ENCODE measurements around the gene TBX2. TPM values are rescaled to one million over a fixed set of nuclear protein-coding genes. Genes with fewer than 3 reads are reported as not detected.

TBX2 gene
- total and polyA plus RNA-seq, 2 of the 13 experiments (the other 11 are each of a cell fraction or from before 2014, with no cell fraction given) = 2.8 to 15.3 TPM

DNA sequence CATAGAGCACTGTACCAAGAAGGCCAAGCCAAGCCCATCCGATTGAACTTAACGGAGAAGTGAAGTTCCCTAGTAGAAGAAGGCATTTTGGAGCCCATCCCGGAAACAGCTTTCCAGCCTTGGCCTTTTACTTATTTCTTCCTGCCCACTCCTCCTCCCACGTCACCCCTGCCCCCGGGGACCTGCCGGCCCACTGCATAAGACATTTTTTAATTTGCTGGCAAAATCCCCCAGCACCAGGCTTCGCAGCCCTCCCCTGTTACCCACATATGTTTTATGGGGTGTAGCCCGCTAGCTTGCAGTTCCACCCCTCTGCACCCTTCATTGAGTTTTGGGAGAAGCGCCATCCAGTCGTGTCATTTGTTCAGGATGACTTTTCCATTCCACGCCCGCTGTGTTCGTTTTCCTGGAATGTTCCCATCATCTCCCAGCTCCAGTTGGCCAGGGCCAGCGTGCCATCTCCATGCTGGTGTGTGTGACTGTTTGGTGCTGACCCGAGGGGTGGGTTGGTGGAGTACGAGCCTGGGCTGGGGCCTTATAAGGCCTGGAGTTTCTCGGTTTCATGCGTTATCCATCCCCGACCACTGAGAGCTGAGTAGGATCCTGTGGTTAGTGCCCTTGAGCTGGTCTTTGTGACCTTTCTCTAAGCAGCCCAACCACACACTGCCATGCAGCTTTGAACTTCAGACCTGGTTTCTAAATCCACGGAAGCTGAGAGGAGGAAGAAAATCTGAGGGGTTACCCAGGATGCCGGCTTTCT lies 20.0 kb upstream of the TBX2 start (continued):
- TF ChIP-seq, protein P1, sequence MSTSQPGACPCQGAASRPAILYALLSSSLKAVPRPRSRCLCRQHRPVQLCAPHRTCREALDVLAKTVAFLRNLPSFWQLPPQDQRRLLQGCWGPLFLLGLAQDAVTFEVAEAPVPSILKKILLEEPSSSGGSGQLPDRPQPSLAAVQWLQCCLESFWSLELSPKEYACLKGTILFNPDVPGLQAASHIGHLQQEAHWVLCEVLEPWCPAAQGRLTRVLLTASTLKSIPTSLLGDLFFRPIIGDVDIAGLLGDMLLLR (CRISPR knock-in tag; IDR thresholded peaks at IDR 0.05) = no peak
- TF ChIP-seq PITX1 (CRISPR knock-in tag; IDR thresholded peaks at IDR 0.05) (peak; percentile 7; the same call in 1 of the 2 replicates), ZNF263 (CRISPR knock-in tag; IDR thresholded peaks at IDR 0.05) (no peak), SMC3 (IDR thresholded peaks at IDR 0.05; ENCODE audit: low read length) (no peak), ZNF839 (CRISPR knock-in tag; IDR thresholded peaks at IDR 0.05; ENCODE audit: borderline replicate concordance) (no peak), HDAC1 (CRISPR knock-in tag; IDR thresholded peaks at IDR 0.05) (peak; percentile 37; the same call in 1 of the 2 replicates), NFYB (CRISPR knock-in tag; IDR thresholded peaks at IDR 0.05) (no peak), HNRNPH1 (optimal IDR thresholded peaks at IDR 0.05; ENCODE audit: low read depth, low read length) (no peak), ELF1 (CRISPR knock-in tag; IDR thresholded peaks at IDR 0.05) (no peak), NR2C2 (CRISPR knock-in tag; IDR thresholded peaks at IDR 0.05; ENCODE audit: borderline replicate concordance) (0 out of 2 replicates have a peak, but pooled peaks have one; percentile 29), RELA (CRISPR knock-in tag; IDR thresholded peaks at IDR 0.05) (no peak), POLR2A (IDR thresholded peaks at IDR 0.05; ENCODE audit: insufficient read depth in 1 of 2, low read depth in 2 of 2, low read length in 2 of 2) (no peak), ZNF180 (CRISPR knock-in tag; IDR thresholded peaks at IDR 0.05; ENCODE audit: borderline replicate concordance, low read depth) (no peak), ZNF720 (CRISPR knock-in tag; IDR thresholded peaks at IDR 0.05) (no peak)
- TF ChIP-seq, protein P2, sequence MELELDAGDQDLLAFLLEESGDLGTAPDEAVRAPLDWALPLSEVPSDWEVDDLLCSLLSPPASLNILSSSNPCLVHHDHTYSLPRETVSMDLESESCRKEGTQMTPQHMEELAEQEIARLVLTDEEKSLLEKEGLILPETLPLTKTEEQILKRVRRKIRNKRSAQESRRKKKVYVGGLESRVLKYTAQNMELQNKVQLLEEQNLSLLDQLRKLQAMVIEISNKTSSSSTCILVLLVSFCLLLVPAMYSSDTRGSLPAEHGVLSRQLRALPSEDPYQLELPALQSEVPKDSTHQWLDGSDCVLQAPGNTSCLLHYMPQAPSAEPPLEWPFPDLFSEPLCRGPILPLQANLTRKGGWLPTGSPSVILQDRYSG (CRISPR knock-in tag; IDR thresholded peaks at IDR 0.05) = no peak
- TF ChIP-seq, protein P3, sequence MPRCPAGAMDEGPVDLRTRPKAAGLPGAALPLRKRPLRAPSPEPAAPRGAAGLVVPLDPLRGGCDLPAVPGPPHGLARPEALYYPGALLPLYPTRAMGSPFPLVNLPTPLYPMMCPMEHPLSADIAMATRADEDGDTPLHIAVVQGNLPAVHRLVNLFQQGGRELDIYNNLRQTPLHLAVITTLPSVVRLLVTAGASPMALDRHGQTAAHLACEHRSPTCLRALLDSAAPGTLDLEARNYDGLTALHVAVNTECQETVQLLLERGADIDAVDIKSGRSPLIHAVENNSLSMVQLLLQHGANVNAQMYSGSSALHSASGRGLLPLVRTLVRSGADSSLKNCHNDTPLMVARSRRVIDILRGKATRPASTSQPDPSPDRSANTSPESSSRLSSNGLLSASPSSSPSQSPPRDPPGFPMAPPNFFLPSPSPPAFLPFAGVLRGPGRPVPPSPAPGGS (CRISPR knock-in tag; IDR thresholded peaks at IDR 0.05) = no peak
- TF ChIP-seq, protein P4, sequence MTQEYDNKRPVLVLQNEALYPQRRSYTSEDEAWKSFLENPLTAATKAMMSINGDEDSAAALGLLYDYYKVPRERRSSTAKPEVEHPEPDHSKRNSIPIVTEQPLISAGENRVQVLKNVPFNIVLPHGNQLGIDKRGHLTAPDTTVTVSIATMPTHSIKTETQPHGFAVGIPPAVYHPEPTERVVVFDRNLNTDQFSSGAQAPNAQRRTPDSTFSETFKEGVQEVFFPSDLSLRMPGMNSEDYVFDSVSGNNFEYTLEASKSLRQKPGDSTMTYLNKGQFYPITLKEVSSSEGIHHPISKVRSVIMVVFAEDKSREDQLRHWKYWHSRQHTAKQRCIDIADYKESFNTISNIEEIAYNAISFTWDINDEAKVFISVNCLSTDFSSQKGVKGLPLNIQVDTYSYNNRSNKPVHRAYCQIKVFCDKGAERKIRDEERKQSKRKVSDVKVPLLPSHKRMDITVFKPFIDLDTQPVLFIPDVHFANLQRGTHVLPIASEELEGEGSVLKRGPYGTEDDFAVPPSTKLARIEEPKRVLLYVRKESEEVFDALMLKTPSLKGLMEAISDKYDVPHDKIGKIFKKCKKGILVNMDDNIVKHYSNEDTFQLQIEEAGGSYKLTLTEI (CRISPR knock-in tag; conservative IDR thresholded peaks at IDR 0.05) = no peak
- TF ChIP-seq, protein P5, sequence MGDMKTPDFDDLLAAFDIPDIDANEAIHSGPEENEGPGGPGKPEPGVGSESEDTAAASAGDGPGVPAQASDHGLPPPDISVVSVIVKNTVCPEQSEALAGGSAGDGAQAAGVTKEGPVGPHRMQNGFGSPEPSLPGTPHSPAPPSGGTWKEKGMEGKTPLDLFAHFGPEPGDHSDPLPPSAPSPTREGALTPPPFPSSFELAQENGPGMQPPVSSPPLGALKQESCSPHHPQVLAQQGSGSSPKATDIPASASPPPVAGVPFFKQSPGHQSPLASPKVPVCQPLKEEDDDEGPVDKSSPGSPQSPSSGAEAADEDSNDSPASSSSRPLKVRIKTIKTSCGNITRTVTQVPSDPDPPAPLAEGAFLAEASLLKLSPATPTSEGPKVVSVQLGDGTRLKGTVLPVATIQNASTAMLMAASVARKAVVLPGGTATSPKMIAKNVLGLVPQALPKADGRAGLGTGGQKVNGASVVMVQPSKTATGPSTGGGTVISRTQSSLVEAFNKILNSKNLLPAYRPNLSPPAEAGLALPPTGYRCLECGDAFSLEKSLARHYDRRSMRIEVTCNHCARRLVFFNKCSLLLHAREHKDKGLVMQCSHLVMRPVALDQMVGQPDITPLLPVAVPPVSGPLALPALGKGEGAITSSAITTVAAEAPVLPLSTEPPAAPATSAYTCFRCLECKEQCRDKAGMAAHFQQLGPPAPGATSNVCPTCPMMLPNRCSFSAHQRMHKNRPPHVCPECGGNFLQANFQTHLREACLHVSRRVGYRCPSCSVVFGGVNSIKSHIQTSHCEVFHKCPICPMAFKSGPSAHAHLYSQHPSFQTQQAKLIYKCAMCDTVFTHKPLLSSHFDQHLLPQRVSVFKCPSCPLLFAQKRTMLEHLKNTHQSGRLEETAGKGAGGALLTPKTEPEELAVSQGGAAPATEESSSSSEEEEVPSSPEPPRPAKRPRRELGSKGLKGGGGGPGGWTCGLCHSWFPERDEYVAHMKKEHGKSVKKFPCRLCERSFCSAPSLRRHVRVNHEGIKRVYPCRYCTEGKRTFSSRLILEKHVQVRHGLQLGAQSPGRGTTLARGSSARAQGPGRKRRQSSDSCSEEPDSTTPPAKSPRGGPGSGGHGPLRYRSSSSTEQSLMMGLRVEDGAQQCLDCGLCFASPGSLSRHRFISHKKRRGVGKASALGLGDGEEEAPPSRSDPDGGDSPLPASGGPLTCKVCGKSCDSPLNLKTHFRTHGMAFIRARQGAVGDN (CRISPR knock-in tag; IDR thresholded peaks at IDR 0.05) = peak; percentile 52; the same call in 1 of the 2 replicates
- TF ChIP-seq, protein P6, sequence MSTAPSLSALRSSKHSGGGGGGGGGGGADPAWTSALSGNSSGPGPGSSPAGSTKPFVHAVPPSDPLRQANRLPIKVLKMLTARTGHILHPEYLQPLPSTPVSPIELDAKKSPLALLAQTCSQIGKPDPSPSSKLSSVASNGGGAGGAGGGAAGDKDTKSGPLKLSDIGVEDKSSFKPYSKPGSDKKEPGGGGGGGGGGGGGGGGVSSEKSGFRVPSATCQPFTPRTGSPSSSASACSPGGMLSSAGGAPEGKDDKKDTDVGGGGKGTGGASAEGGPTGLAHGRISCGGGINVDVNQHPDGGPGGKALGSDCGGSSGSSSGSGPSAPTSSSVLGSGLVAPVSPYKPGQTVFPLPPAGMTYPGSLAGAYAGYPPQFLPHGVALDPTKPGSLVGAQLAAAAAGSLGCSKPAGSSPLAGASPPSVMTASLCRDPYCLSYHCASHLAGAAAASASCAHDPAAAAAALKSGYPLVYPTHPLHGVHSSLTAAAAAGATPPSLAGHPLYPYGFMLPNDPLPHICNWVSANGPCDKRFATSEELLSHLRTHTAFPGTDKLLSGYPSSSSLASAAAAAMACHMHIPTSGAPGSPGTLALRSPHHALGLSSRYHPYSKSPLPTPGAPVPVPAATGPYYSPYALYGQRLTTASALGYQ (CRISPR knock-in tag; IDR thresholded peaks at IDR 0.05) = peak; percentile 15; the same call in 1 of the 2 replicates
